HepG2 (cell line): ENCODE measurements around the gene RPL32. TPM values are rescaled to one million over a fixed set of nuclear protein-coding genes. Genes with fewer than 3 reads are reported as not detected.
A peak's percentile ranks its signal among the peaks of the same experiment; 100 is the strongest.
"Not testable (repeated sequence)": the region's sequence is repeated elsewhere in the genome, so short reads cannot be mapped to it uniquely, and the experiment has no call there.

ENCODE experiments used
- ATAC-seq: fragments of 200-7000 bp; cut with Tn5 transposase; 3 replicates; pipeline ENCODE4 v1.9.1; 2020; ENCODE audit warnings: mild to moderate bottlenecking, moderate library complexity
- BruUV-seq: library from RNA; stranded (reverse); fragments of 400-500 nt; replicated peaks from 2 replicates; lab custom pipeline; 2021; lab: Mats Ljungman, UMichigan
- CTCF ChIA-PET: fragments of 300-600 bp; formaldehyde crosslinking; extraction: SDS; loops from one replicate; lab custom pipeline; 2021; ENCODE audit warnings: low total read pairs, inconsistent platforms, low intra/inter-chr PET ratio; lab: Yijun Ruan, JAX
- POLR2A ChIA-PET: fragments of 350-600 bp; sonication (Branson Sonifier 250); formaldehyde crosslinking; loops from one replicate; lab custom pipeline; 2020; ENCODE audit warnings: antibody characterized with exemption, inconsistent platforms; lab: Yijun Ruan, JAX
- DNase-seq: peaks from one replicate; pipeline ENCODE4 v3.0.0-alpha.2; 2015; ENCODE audit warnings: low spot score
- FAIRE-seq: peaks from 3 replicates; lab custom pipeline; 2011; peaks lifted over from hg19 to GRCh38; lab: Jason Lieb, UNC
- H2AFZ ChIP-seq: one replicate; pipeline ENCODE4 v1.6.1; 2011; ENCODE audit warnings: low read length, inconsistent platforms
- H3K27ac ChIP-seq: fragments of 300-600 bp; 3 replicates; pipeline ENCODE4 v1.8.0; 2011; ENCODE audit warnings: mixed run types, mild to moderate bottlenecking, mixed read lengths, low read length, inconsistent platforms; ENCODE audit not compliant: insufficient read depth; ENCODE audit errors: extremely low read length
- H3K27me3 ChIP-seq, 2 experiments: fragments of 200-600 bp in 1 of 2; 2 replicates in 1 of 2; 3 replicates in 1 of 2; pipeline versions ENCODE4 v1.6.0 to v1.8.0; 2011; ENCODE audit warnings: low read length in 2 of 2, mild to moderate bottlenecking in 2 of 2, moderate library complexity in 2 of 2, inconsistent platforms in 1 of 2; ENCODE audit not compliant: insufficient read depth in 2 of 2, control insufficient read depth in 1 of 2
- H3K36me3 ChIP-seq, 2 experiments: fragments of 200-600 bp in 1 of 2; replicated peaks in 1 of 2; 2 replicates in 1 of 2; 3 replicates in 1 of 2; pipeline versions ENCODE4 v1.5.1 to v1.8.0; 2011; ENCODE audit warnings: low read length in 2 of 2, inconsistent platforms in 1 of 2; ENCODE audit not compliant: insufficient read depth in 2 of 2, control insufficient read depth in 1 of 2
- H3K4me1 ChIP-seq: 2 replicates; pipeline ENCODE4 v1.5.1; 2012; ENCODE audit warnings: low read length, inconsistent platforms; ENCODE audit not compliant: insufficient read depth
- H3K4me2 ChIP-seq: 2 replicates; pipeline ENCODE4 v1.6.0; 2011; ENCODE audit warnings: low read depth, low read length, inconsistent platforms
- H3K4me3 ChIP-seq, 3 experiments: fragments of 200-600 bp in 1 of 3; sonication (generic), shearing (Covaris generic) in 1 of 3; replicated peaks in 1 of 3; 2 replicates each; pipeline ENCODE4 v1.5.1; 2011 to 2016; ENCODE audit warnings: low read length in 3 of 3, inconsistent platforms in 2 of 3, low read depth in 2 of 3, mild to moderate bottlenecking in 2 of 3, control low read depth in 1 of 3, mixed read lengths in 1 of 3; ENCODE audit not compliant: insufficient read depth in 1 of 3
- H3K79me2 ChIP-seq: one replicate; pipeline ENCODE4 v1.6.1; 2011; ENCODE audit warnings: low read length, inconsistent platforms; ENCODE audit not compliant: insufficient read depth
- H3K9ac ChIP-seq: 2 replicates; pipeline ENCODE4 v1.6.0; 2011; ENCODE audit warnings: mild to moderate bottlenecking, low read depth, low read length, inconsistent platforms; ENCODE audit not compliant: insufficient read depth
- H3K9me3 ChIP-seq: 2 replicates; pipeline ENCODE4 v1.5.1; 2012; ENCODE audit warnings: mild to moderate bottlenecking, low read length
- H4K20me1 ChIP-seq: 2 replicates; pipeline ENCODE4 v1.6.0; 2011; ENCODE audit warnings: inconsistent platforms, mild to moderate bottlenecking, low read length, moderate library complexity; ENCODE audit not compliant: insufficient read depth
- KDM5A ChIP-seq: fragments of 200-600 bp; sonication (generic); IDR thresholded peaks from 2 replicates; pipeline ENCODE4 v1.7.0; 2018; ENCODE audit warnings: antibody characterized with exemption, mild to moderate bottlenecking, low read length, borderline replicate concordance
- KDM5B ChIP-seq: sonication (generic); formaldehyde crosslinking; IDR thresholded peaks from 2 replicates; pipeline ENCODE4 v1.4.0; 2020; ENCODE audit warnings: missing genetic modification reagents, mild to moderate bottlenecking, borderline replicate concordance
- MIER2 ChIP-seq: IDR thresholded peaks from 2 replicates; pipeline ENCODE4 v1.6.1; 2016; ENCODE audit warnings: missing biosample characterization, missing genetic modification reagents
- STAG1 ChIP-seq: sonication (generic); formaldehyde crosslinking; IDR thresholded peaks from 2 replicates; pipeline ENCODE4 v1.4.0; 2020; ENCODE audit warnings: missing genetic modification reagents
- ZEB1 ChIP-seq: IDR thresholded peaks from 2 replicates; pipeline ENCODE4 v1.6.1; 2012; ENCODE audit warnings: mild to moderate bottlenecking, low read depth, inconsistent platforms; ENCODE audit not compliant: insufficient replicate concordance
- ZNF180 ChIP-seq: sonication (generic); formaldehyde crosslinking; IDR thresholded peaks from 2 replicates; pipeline ENCODE4 v1.4.0; 2020; ENCODE audit warnings: low read depth, missing genetic modification reagents, borderline replicate concordance
- ZNF274 ChIP-seq: sonication (generic); formaldehyde crosslinking; IDR thresholded peaks from 2 replicates; pipeline ENCODE4 v1.5.1; 2020; ENCODE audit warnings: mild to moderate bottlenecking, missing genetic modification reagents
- ZNF383 ChIP-seq: sonication (generic); formaldehyde crosslinking; IDR thresholded peaks from 2 replicates; pipeline ENCODE4 v1.4.0; 2020; ENCODE audit warnings: missing genetic modification reagents, mild to moderate bottlenecking, borderline replicate concordance
- ZNF660 ChIP-seq: sonication (generic); formaldehyde crosslinking; IDR thresholded peaks from 2 replicates; pipeline ENCODE4 v1.5.1; 2020; ENCODE audit warnings: mild to moderate bottlenecking, low read depth, missing genetic modification reagents, borderline replicate concordance
- ZNF737 ChIP-seq: sonication (generic); formaldehyde crosslinking; IDR thresholded peaks from 2 replicates; pipeline ENCODE4 v1.5.0; 2020; ENCODE audit warnings: missing genetic modification reagents, mild to moderate bottlenecking, borderline replicate concordance
- ZNF780A ChIP-seq: sonication (generic); formaldehyde crosslinking; IDR thresholded peaks from 2 replicates; pipeline ENCODE4 v1.8.0; 2022; ENCODE audit warnings: mild to moderate bottlenecking, missing genetic modification reagents, moderate library complexity
- WGBS: methylation state at CpG from one replicate; pipeline ENCODE4 v1.1.6; 2017; ENCODE audit warnings: low lambda C conversion rate; 5-methylcytosine and 5-hydroxymethylcytosine counted together
- in situ Hi-C: cut with HindIII; loops from 2 replicates; pipeline ENCODE4 v1.10.0; 2017; ENCODE audit warnings: low pct_unique_long_range_greater_than_20kb; ENCODE audit not compliant: extremely low pct_ligation_motif_present
- intact Hi-C: fragments of 100-400 bp; cut with micrococcal nuclease; formaldehyde crosslinking; loops from one replicate; pipeline ENCODE4 v1.10.0; 2022; ENCODE audit not compliant: unreplicated experiment
- polyA plus RNA-seq, 8 experiments: library from polyadenylated mRNA; depleted of rRNA in 3 of 8; stranded (reverse) in 7 of 8; unstranded in 1 of 8; fragments of >200 nt; fragmentation: Illumina TruSeq in 4 of 8; extraction: Trizol in 4 of 8; gene quantifications; 2 replicates each; pipeline versions ENCODE4 v1.2.1 to v1.2.3, GENCODE V29; 2011 to 2016; ENCODE audit warnings: low read depth in 4 of 8, missing spikeins in 1 of 8, mixed read lengths in 1 of 8; ENCODE audit not compliant: insufficient read depth in 1 of 8
- total RNA-seq, 5 experiments: library from RNA; depleted of rRNA; stranded (reverse); fragments of >200 nt; fragmentation: Illumina TruSeq; extraction: Trizol; gene quantifications; 2 replicates each; pipeline ENCODE4 v1.2.3, GENCODE V29; 2016; ENCODE audit warnings: low read depth in 1 of 5
- TF ChIP-seq, protein P1 (sequence below): sonication (generic); IDR thresholded peaks from 2 replicates; pipeline ENCODE4 v1.6.1; 2016; ENCODE audit warnings: low read depth, borderline replicate concordance

Gene RPL32
- total and polyA plus RNA-seq, 2 of the 13 experiments (the other 11 are each of a cell fraction or from before 2014, with no cell fraction given), result 1,781 to 2,401 TPM

DNA sequence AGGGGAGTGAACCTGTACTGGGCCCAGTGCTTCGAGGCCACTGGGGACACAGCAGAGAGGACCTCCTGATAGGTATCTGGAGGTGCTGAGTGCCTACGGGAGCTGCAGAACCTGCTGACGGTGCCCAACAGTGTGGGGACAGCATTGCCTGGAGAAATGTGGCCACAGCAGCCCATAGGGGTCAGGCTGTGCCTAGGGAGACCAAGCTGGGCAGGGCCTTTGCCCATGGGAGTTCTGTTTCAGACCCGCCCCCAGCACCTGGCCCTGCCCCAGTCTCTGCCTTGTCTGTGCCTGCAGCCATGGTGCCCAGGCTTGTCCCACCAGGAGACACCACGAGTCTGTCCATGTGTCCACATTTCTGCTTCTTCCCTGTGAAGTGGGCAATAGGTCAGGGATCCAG is 15.3 kb upstream of the RPL32 start:
- TF ChIP-seq ZNF383 (no peak), MIER2 (CRISPR knock-in tag) (no peak), STAG1 (CRISPR knock-in tag) (no peak)
- Histone ChIP-seq H3K27me3 (peaks cover 4 to 55% of the 10 kb centered on the region in 2 experiments; a peak in 4 of 5 replicates), H3K4me3 (no peak overlapping the region), H3K27ac (no peak overlapping the region), H4K20me1 (no peaks in the 10 kb centered on the region), H3K9ac (no peak overlapping the region), H3K4me2 (no peak overlapping the region), H2AFZ (no peak overlapping the region), H3K4me1 (no peaks in the 10 kb centered on the region), H3K79me2 (no peaks in the 10 kb centered on the region), H3K36me3 (no peaks in the 10 kb centered on the region), H3K9me3 (no peaks in the 10 kb centered on the region)
- FAIRE-seq, result no peak
- ChIA-PET CTCF (no interaction called here), POLR2A (no interaction called here)
- 20% methylated on average over 2 of the region's 5 CpGs for WGBS
- in situ Hi-C loops (no loop called here), intact Hi-C loops (no loop called here)
- BruUV-seq, result no TSS peak
- ATAC-seq, result peak; percentile 65
- DNase-seq, result no peak

GRCh38 chr3:12854565-12854964 is 13.2 kb upstream of the RPL32 start:
- BruUV-seq, result no TSS peak
- no peak overlapping the region for H3K9ac ChIP-seq
- no peaks in the 10 kb centered on the region for H3K36me3 ChIP-seq
- DNase-seq, result no peak
- H3K27ac ChIP-seq, result no peak overlapping the region
- FAIRE-seq, result no peak
- H3K79me2 ChIP-seq, result no peaks in the 10 kb centered on the region
- no peaks in the 10 kb centered on the region for H4K20me1 ChIP-seq
- intact Hi-C loops, result no loop called here
- no peak for TF ChIP-seq KDM5B (CRISPR knock-in tag)
- TF ChIP-seq ZNF737 (CRISPR knock-in tag), result no peak
- TF ChIP-seq ZNF660 (CRISPR knock-in tag), result no peak
- TF ChIP-seq KDM5A, result no peak
- TF ChIP-seq ZNF274, result no peak
- TF ChIP-seq, protein P1, sequence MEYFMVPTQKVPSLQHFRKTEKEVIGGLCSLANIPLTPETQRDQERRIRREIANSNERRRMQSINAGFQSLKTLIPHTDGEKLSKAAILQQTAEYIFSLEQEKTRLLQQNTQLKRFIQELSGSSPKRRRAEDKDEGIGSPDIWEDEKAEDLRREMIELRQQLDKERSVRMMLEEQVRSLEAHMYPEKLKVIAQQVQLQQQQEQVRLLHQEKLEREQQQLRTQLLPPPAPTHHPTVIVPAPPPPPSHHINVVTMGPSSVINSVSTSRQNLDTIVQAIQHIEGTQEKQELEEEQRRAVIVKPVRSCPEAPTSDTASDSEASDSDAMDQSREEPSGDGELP, result no peak
- TF ChIP-seq ZEB1, result no peak
- TF ChIP-seq ZNF180 (CRISPR knock-in tag), result no peak
- no peak for TF ChIP-seq ZNF780A
- no peak for ATAC-seq
- H3K9me3 ChIP-seq, result no peaks in the 10 kb centered on the region
- in situ Hi-C loops, result no loop called here
- no peaks in the 10 kb centered on the region for H3K4me1 ChIP-seq
- no peak overlapping the region for H3K4me3 ChIP-seq
- ChIA-PET CTCF (interaction anchor here (0.8 kb wide), 1 partner anchor 36 kb away, joined by 3 read pairs; no protein-coding TSS in a partner anchor), POLR2A (no interaction called here)
- H2AFZ ChIP-seq, result no peak overlapping the region
- H3K27me3 ChIP-seq, result peaks cover 4 to 39% of the 10 kb centered on the region in 2 experiments; a peak in 3 of 5 replicates
- no peak overlapping the region for H3K4me2 ChIP-seq
- 61% methylated on average over 3 of the region's 4 CpGs for WGBS

- FAIRE-seq, intact Hi-C loops, H3K36me3 ChIP-seq, H3K4me3 ChIP-seq, H3K27ac ChIP-seq, H4K20me1 ChIP-seq, H3K4me1 ChIP-seq, BruUV-seq, in situ Hi-C loops, H3K9ac ChIP-seq, H3K4me2 ChIP-seq, CTCF ChIA-PET, H3K79me2 ChIP-seq, DNase-seq, H2AFZ ChIP-seq, ATAC-seq, H3K9me3 ChIP-seq, POLR2A ChIA-PET: not testable (repeated sequence)
- WGBS, result 18% methylated on average over 2 of the region's 2 CpGs
- H3K27me3 ChIP-seq, result peaks cover 2 to 32% of the 10 kb centered on the region in 2 experiments; a peak in 3 of 5 replicates
Measured at GRCh38 chr3:12853847-12854246, 12.5 kb upstream of the RPL32 start.
